ENCODE data around the gene VASH2.

VASH2 gene

GRCh38 chr1:212994926-212995325 is 44.6 kb downstream of the VASH2 start:
- no peak overlapping the region for H3K4me3 ChIP-seq (ENCODE audit: low read depth, low read length)
- TF ChIP-seq CTCF (IDR thresholded peaks at IDR 0.05; ENCODE audit: borderline replicate concordance, insufficient read depth, low read depth, low read length), result no peak

- TF ChIP-seq CTCF (IDR thresholded peaks at IDR 0.05; ENCODE audit: borderline replicate concordance, insufficient read depth, low read depth, low read length), result no peak
- H3K4me3 ChIP-seq (ENCODE audit: low read depth, low read length), result no peak overlapping the region
Measured at GRCh38 chr1:213003256-213003655, 52.9 kb downstream of the VASH2 start.

GRCh38 chr1:213008564-213008963 is 58.2 kb downstream of the VASH2 start:
- no peak for TF ChIP-seq CTCF (IDR thresholded peaks at IDR 0.05; ENCODE audit: borderline replicate concordance, insufficient read depth, low read depth, low read length)
- H3K4me3 ChIP-seq (ENCODE audit: low read depth, low read length), result no peak overlapping the region

GRCh38 chr1:213014642-213015041 is 64.3 kb downstream of the VASH2 start:
- H3K4me3 ChIP-seq (ENCODE audit: low read depth, low read length), result peak overlapping the region; percentile 82
- no peak for TF ChIP-seq CTCF (IDR thresholded peaks at IDR 0.05; ENCODE audit: borderline replicate concordance, insufficient read depth, low read depth, low read length)

- H3K4me3 ChIP-seq (ENCODE audit: low read depth, low read length), result peak within 1 kb of the TSS; percentile 82
Measured at GRCh38 chr1:213015099-213016050, 65.0 kb downstream of the VASH2 start, which contains the start of gene ANGEL2. Gene ANGEL2 (minus strand): TSS chr1:213015867. CDS start chr1:213015671, 196 bp downstream.

GRCh38 chr1:213017447-213018273 is 67.3 kb downstream of the VASH2 start:
- no peak for TF ChIP-seq CTCF (IDR thresholded peaks at IDR 0.05; ENCODE audit: borderline replicate concordance, insufficient read depth, low read depth, low read length)
- H3K4me3 ChIP-seq (ENCODE audit: low read depth, low read length), result no peak overlapping the region

More at GRCh38 chr1:213015099-213016050, 65.0 kb downstream of the VASH2 start, which contains the start of gene ANGEL2:
- TF ChIP-seq CTCF (IDR thresholded peaks at IDR 0.05; ENCODE audit: borderline replicate concordance, insufficient read depth, low read depth, low read length), result no peak

Data from GM12875 (cell line).